MCF 10A (cell line): ENCODE measurements around the gene CTSO. TPM values are rescaled to one million over a fixed set of nuclear protein-coding genes. Genes with fewer than 3 reads are reported as not detected.

Experiments used
- BruUV-seq: library from RNA; stranded (reverse); fragments of 400-500 nt; replicated peaks from 2 replicates; lab custom pipeline; 2021; lab: Mats Ljungman, UMichigan
- CTCF ChIA-PET: fragments of 300-600 bp; sonication (Branson Sonifier 250); formaldehyde crosslinking; extraction: SDS; loops from one replicate; lab custom pipeline; 2021; ENCODE audit warnings: antibody characterized with exemption, inconsistent platforms; lab: Yijun Ruan, JAX
- POLR2A ChIA-PET: fragments of 300-600, 350-650 bp; sonication (Branson Sonifier 250); formaldehyde crosslinking; extraction: SDS; loops from one replicate; lab custom pipeline; 2020; ENCODE audit warnings: antibody characterized with exemption, inconsistent platforms; lab: Yijun Ruan, JAX
- DNase-seq: peaks from one replicate; pipeline ENCODE4 v3.0.0-alpha.2; 2018; ENCODE audit not compliant: unreplicated experiment
- H3K27ac Mint-ChIP-seq: one replicate; pipeline ENCODE4 v1.8.0; 2022; ENCODE audit warnings: mild to moderate bottlenecking, low read depth, mixed read lengths; ENCODE audit not compliant: unreplicated experiment
- H3K27me3 Mint-ChIP-seq: one replicate; pipeline ENCODE4 v1.8.0; 2022; ENCODE audit warnings: mixed read lengths; ENCODE audit not compliant: insufficient read depth, unreplicated experiment
- H3K36me3 Mint-ChIP-seq: one replicate; pipeline ENCODE4 v1.8.0; 2022; ENCODE audit warnings: mild to moderate bottlenecking, moderate library complexity, mixed read lengths; ENCODE audit not compliant: insufficient read depth, unreplicated experiment
- H3K4me1 Mint-ChIP-seq: one replicate; pipeline ENCODE4 v1.8.0; 2022; ENCODE audit warnings: mixed read lengths; ENCODE audit not compliant: insufficient read depth, unreplicated experiment
- H3K4me3 Mint-ChIP-seq: one replicate; pipeline ENCODE4 v1.8.0; 2022; ENCODE audit warnings: mild to moderate bottlenecking, moderate library complexity, mixed read lengths; ENCODE audit not compliant: unreplicated experiment
- H3K9me3 Mint-ChIP-seq: one replicate; pipeline ENCODE4 v1.8.0; 2022; ENCODE audit warnings: mixed read lengths; ENCODE audit not compliant: unreplicated experiment
- intact Hi-C: fragments of 100-400 bp; cut with micrococcal nuclease; formaldehyde crosslinking; loops from 2 replicates; pipeline ENCODE4 v1.14.1; 2022
- total RNA-seq: library from RNA; stranded (reverse); gene quantifications from 2 replicates; pipeline ENCODE4 v1.2.3, GENCODE V29; 2022
- TF ChIP-seq, protein P1 (sequence below): fragments of 200-600 bp; IDR thresholded peaks from one replicate; pipeline ENCODE4 v1.8.0; 2022; ENCODE audit warnings: antibody characterized with exemption, mild to moderate bottlenecking; ENCODE audit not compliant: unreplicated experiment

Gene CTSO
- total RNA-seq, 1 experiment from 2014 or later: 2.3 TPM

DNA sequence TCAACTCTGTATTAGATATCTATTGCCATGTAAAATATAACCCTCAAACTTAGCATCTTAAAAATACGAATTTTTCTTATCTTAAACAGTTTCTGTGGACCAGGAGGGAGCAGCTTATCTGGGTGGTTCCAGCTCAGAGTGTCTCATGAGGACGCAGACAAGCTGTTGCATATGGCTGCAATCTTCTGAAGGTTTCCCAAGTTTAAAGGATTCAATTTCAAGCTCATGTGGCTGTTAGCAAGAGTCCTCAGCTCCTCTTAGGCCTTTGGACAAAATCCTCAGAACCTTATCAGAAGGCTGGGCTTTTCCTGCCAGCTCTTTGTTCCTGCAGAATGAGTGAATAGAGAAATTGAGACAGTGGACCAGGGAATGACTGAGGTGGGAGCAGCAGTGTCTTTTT lies 2.8 kb upstream of the CTSO start:
- no peak for DNase-seq
- no TSS peak for BruUV-seq
- Mint-ChIP-seq H3K4me3 (no peak overlapping the region), H3K36me3 (no peaks in the 10 kb centered on the region), H3K9me3 (no peaks in the 10 kb centered on the region), H3K4me1 (peaks cover 8% of the 10 kb centered on the region), H3K27me3 (no peaks in the 10 kb centered on the region), H3K27ac (no peak overlapping the region)
- ChIA-PET CTCF (interaction anchor here (0.8 to 7.2 kb wide), 5 partner anchors 147 to 720 kb away, joined by 3 to 139 read pairs (median 3); no protein-coding TSS in a partner anchor), POLR2A (no interaction called here)
- TF ChIP-seq, protein P1, sequence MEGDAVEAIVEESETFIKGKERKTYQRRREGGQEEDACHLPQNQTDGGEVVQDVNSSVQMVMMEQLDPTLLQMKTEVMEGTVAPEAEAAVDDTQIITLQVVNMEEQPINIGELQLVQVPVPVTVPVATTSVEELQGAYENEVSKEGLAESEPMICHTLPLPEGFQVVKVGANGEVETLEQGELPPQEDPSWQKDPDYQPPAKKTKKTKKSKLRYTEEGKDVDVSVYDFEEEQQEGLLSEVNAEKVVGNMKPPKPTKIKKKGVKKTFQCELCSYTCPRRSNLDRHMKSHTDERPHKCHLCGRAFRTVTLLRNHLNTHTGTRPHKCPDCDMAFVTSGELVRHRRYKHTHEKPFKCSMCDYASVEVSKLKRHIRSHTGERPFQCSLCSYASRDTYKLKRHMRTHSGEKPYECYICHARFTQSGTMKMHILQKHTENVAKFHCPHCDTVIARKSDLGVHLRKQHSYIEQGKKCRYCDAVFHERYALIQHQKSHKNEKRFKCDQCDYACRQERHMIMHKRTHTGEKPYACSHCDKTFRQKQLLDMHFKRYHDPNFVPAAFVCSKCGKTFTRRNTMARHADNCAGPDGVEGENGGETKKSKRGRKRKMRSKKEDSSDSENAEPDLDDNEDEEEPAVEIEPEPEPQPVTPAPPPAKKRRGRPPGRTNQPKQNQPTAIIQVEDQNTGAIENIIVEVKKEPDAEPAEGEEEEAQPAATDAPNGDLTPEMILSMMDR: no peak
- intact Hi-C loops: loop anchor here (10.0 kb wide), 1 partner anchor 518 kb away; no protein-coding TSS in a partner anchor

GRCh38 chr4:155954939-155955338 lies 1.3 kb upstream of the CTSO start:
- H3K36me3 Mint-ChIP-seq: no peaks in the 10 kb centered on the region
- intact Hi-C loops: loop anchor here (10.0 kb wide), 1 partner anchor 520 kb away; no protein-coding TSS in a partner anchor
- BruUV-seq: no TSS peak
- H3K4me3 Mint-ChIP-seq: no peak overlapping the region
- no peaks in the 10 kb centered on the region for H3K27me3 Mint-ChIP-seq
- TF ChIP-seq, protein P1: no peak
- H3K9me3 Mint-ChIP-seq: no peaks in the 10 kb centered on the region
- ChIA-PET CTCF (interaction anchor here (7.2 kb wide), 1 partner anchor 146 kb away, joined by 139 read pairs; no protein-coding TSS in a partner anchor), POLR2A (no interaction called here)
- peak overlapping the region; percentile 99 for H3K27ac Mint-ChIP-seq
- no peak for DNase-seq
- H3K4me1 Mint-ChIP-seq: peaks cover 8% of the 10 kb centered on the region

DNA sequence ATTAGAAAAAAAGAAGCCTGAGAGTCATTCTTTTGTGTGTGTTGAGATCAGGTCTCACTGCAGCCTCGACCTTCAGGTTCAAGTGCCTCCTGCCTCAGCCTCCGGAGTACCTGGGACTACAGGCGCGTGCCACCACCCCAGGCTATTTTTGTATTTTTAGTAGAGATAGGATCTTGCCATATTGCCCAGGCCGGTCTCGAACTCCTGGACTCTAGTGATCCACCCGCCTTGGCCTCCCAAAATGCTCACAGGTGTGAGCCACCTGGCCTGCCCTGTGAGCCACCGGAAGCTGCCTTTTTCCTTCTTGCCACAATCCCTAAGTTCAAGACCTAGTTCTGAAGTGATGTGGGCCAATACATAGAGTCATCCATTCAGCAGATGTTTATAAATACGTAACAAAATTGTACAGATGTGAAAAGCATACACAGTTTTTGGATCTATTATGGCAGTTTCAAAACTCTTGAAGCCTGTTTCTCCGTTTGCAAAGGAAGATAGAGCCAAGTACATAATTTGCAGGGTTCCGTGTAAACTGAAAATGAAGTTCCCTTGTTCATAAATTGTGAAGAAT lies 536 bp upstream of the CTSO start:
- intact Hi-C loops: loop anchor here (10.0 kb wide), 1 partner anchor 521 kb away; no protein-coding TSS in a partner anchor
- TF ChIP-seq, protein P1: no peak
- Mint-ChIP-seq H3K36me3 (no peaks in the 10 kb centered on the region), H3K9me3 (no peaks in the 10 kb centered on the region), H3K4me3 (peak overlapping the region; percentile 99), H3K27me3 (no peaks in the 10 kb centered on the region), H3K4me1 (peaks cover 8% of the 10 kb centered on the region), H3K27ac (peak overlapping the region; percentile 99)
- BruUV-seq: TSS peak; percentile 78
- POLR2A ChIA-PET: interaction anchor here (0.6 to 3.6 kb wide), 18 partner anchors 13 to 1509 kb away, joined by 3 to 45 read pairs (median 3); no protein-coding TSS in a partner anchor
- CTCF ChIA-PET: interaction anchor here (0.6 to 7.2 kb wide), 25 partner anchors 10 to 1505 kb away, joined by 3 to 139 read pairs (median 5); no protein-coding TSS in a partner anchor
- no peak for DNase-seq

- Mint-ChIP-seq H3K27me3 (no peaks in the 10 kb centered on the region), H3K27ac (peak overlapping the region; percentile 99), H3K4me1 (peaks cover 8% of the 10 kb centered on the region), H3K4me3 (peak overlapping the region; percentile 99), H3K36me3 (no peaks in the 10 kb centered on the region), H3K9me3 (no peaks in the 10 kb centered on the region)
- intact Hi-C loops: loop anchor here (1.0 to 10.0 kb wide), 2 partner anchors 522 to 548 kb away; no protein-coding TSS in a partner anchor
- BruUV-seq: no TSS peak
- TF ChIP-seq, protein P1: no peak
- CTCF ChIA-PET: interaction anchor here (0.6 to 7.2 kb wide), 25 partner anchors 8 to 1116 kb away, joined by 3 to 139 read pairs (median 5); no protein-coding TSS in a partner anchor
- POLR2A ChIA-PET: interaction anchor here (0.8 to 3.6 kb wide), 7 partner anchors 143 to 937 kb away, joined by 3 to 45 read pairs (median 4); no protein-coding TSS in a partner anchor
- no peak for DNase-seq
Measured at GRCh38 chr4:155952501-155952901, 1.2 kb downstream of the CTSO start.
